NB4 (cell line): Measurements from ENCODE around the gene AZIN2.
A peak's percentile ranks its signal among the peaks of the same experiment; 100 is the strongest.

Source experiments
- DNase-seq: peaks from one replicate; pipeline ENCODE4 v3.0.0; 2010; ENCODE audit warnings: low read depth
- H3K4me3 ChIP-seq: one replicate; pipeline ENCODE4 v1.5.1; 2011; ENCODE audit warnings: mild to moderate bottlenecking, low read depth, low read length, moderate library complexity
- CTCF ChIP-seq: IDR thresholded peaks from one replicate; pipeline ENCODE4 v1.5.1; 2012; ENCODE audit warnings: low read depth, low read length
- MYC ChIP-seq: IDR thresholded peaks from 2 replicates; pipeline ENCODE4 v1.6.1; 2011; ENCODE audit warnings: low read depth, low read length
- POLR2A ChIP-seq: IDR thresholded peaks from 2 replicates; pipeline ENCODE4 v1.6.1; 2011; ENCODE audit warnings: mild to moderate bottlenecking; ENCODE audit not compliant: insufficient read length; ENCODE audit errors: extremely low read depth
- TF ChIP-seq, protein P1 (sequence below): IDR thresholded peaks from 2 replicates; pipeline ENCODE4 v1.6.1; 2011; ENCODE audit warnings: low read depth, low read length

The AZIN2 gene

GRCh38 chr1:33078030-33078591, 2.8 kb upstream of the AZIN2 start:
- DNase-seq = no peak
- TF ChIP-seq, protein P1, sequence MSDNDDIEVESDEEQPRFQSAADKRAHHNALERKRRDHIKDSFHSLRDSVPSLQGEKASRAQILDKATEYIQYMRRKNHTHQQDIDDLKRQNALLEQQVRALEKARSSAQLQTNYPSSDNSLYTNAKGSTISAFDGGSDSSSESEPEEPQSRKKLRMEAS = no peak
- TF ChIP-seq POLR2A (no peak), MYC (no peak), CTCF (no peak)
- H3K4me3 ChIP-seq = no peak overlapping the region

DNA sequence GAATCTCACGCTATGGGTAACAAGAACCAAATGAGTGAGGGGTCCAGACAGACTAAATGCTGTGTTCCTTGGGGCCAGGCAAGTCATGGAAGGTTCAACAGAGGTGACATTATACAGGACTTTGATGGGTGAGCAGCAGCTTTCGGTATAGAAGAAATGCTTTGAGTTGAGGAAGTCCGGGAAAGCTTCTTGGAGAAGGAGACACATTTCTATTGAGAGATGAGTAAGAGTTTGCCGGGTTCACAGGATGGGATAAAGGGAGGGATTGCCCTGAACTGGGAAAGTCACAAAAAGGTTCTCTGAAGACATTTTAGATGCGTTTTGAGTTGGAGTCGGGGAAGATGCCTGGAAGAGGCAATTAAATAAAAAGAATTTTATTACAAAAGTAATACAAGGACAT, 580 bp upstream of the AZIN2 start:
- peak overlapping the region; percentile 59 for H3K4me3 ChIP-seq
- DNase-seq = no peak
- TF ChIP-seq POLR2A (no peak), CTCF (no peak), MYC (no peak)
- TF ChIP-seq, protein P1 = no peak

DNA sequence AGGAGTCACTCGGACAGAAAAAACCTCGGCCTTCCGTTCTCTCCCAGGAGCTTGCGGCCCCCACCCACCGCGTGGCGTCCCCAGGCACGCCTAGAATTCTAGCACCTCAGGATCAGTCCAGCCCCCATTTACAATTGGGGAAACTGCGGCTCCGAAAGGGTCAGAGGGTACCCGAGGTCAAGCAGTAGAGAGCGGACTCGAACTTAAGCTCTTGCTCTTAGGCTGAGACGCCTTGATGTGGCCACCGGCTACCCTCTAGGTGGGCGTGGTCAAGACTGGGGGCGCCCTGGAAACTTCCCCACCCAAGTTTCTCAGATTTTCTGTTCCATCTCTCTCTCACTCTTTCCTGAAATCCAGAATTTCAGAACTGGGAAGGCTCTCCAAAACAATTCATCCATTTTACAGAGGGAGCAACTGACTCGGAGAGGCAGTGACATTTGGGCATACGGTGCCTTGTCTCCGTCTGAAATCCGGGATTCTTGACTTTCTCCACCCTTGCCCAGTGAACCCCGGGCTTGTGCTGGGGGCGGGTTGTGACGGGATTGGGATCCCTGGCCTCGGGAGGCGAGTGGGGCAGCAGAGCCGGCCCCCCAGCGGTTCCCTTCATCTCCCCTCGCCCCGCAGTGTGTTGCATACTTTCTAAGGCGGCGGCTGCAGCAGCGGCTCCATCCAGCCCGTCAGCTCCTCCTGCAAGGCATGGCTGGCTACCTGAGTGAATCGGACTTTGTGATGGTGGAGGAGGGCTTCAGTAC, 777 bp downstream of the AZIN2 start:
- H3K4me3 ChIP-seq = peak overlapping the region; percentile 60
- TF ChIP-seq POLR2A (no peak), CTCF (no peak), MYC (no peak)
- TF ChIP-seq, protein P1 = no peak
- DNase-seq = no peak

DNA sequence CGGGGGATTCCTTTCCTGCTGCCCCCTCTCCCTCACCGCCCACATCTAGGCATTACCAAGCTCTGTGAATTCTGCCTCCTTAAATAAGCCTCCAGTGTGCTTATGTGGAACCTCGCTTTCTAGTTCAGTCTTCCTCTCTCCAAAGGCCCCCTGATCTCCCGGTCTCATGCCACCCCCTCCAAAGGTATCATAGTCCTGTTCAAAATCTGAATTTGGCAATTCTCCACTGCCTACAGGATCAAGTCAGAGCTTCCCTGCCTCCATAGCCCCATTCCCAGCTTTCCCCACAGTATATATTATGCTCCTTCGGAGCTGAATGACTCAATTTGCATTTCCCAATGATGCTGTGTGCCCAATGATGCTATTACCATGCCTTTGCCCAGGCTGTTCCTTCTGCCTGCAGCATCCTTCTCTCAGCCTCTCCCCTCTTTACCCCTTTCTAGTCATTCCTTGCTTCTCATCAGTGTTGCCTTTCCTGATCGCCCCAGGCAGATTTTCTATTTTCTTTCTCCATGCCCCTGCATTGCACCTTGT, 1.7 kb downstream of the AZIN2 start:
- DNase-seq = no peak
- no peak overlapping the region for H3K4me3 ChIP-seq
- TF ChIP-seq, protein P1 = no peak
- no peak for TF ChIP-seq CTCF
- no peak for TF ChIP-seq MYC
- TF ChIP-seq POLR2A = no peak

DNA sequence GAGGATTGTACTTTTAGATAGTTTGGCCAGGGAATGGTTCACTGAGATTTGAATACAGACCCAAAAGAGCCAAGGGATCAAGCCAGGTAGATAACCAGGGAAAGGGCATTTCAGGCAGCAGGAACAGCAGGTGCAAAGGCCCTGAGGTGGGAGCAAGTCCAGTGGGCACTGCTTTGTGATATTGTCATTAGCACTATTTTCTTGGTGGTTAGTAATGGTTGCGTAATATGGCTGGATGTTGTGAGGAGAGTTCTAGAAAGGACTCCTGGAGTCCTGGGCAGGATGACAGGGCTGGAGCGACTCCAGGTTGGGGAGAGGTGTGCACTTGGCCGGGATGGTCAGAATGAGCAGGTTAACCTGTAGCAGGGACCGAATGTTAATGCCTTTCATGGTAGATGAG, 4.4 kb downstream of the AZIN2 start:
- TF ChIP-seq CTCF (no peak), POLR2A (no peak)
- TF ChIP-seq, protein P1 = no peak
- H3K4me3 ChIP-seq = no peak overlapping the region
- no peak for DNase-seq
